ENCODE measurements around the gene CRADD. TPM values are rescaled to one million over a fixed set of nuclear protein-coding genes. Genes with fewer than 3 reads are reported as not detected.
A peak's percentile ranks its signal among the peaks of the same experiment; 100 is the strongest.
"Not testable (repeated sequence)": the region's sequence is repeated elsewhere in the genome, so short reads cannot be mapped to it uniquely, and the experiment has no call there.

The CRADD gene
- polyA plus RNA-seq, 3 donors = 10.9 to 14.6 (median 13.0) TPM

DNA sequence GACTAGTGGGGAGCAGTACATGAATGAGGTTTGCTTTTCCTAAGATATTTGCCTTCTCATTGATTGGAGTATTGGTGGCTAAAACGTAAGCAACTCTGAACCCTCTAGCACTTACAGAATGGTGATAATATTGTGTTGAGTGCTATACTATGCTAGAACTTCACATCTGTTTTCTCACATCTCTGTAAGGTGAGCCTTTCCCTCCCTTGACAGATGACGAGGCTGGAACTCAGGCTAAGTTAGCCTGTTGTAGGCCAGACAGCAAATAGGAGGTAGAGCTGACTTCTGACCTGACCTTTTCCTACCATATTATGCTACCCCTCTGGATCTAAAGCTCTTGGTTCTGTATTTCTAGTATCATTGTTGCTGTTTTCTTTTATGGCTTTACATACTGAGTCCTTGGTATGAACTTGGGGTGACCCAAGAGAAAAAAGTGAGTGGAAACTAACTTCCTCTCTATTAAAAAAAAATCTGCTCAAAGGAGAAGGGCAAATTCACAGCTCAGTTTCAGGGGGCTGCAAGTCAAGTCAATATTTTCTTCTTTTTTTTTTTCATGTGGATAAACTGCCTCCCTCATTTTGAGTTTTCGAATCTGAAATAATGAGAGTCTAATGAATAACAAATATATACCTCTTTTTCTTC lies 85.9 kb downstream of the CRADD start:
- no peak overlapping the region for H3K27ac ChIP-seq (ENCODE audit: low read depth, low read length)
- 89 to 96% (median 94%) methylated on average over 3 of the region's 3 CpGs for WGBS, 3 donors

DNA sequence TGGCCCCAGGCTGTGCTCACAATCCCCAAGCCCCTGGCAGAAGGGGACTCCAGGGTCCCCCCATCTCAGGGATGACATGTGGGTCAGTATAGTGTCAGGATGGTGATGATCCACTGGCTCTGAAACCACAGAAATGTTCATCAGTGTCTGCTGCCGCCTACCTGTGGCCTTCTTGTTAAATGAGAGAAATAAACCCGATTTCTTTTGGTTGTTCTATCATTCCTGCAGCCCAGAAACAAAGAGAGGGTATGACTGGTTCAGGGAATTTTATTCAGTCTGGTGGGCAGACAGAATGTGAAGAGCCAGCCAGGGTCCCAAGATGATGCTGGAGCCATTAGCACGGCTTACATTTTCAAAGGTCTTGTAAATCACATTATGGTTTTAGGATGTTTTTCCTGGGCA lies 86.6 kb downstream of the CRADD start:
- no peak overlapping the region for H3K27ac ChIP-seq (ENCODE audit: low read depth, low read length)
- 87 to 92% (median 89%) methylated on average over 3 of the region's 3 CpGs for WGBS, 3 donors

DNA sequence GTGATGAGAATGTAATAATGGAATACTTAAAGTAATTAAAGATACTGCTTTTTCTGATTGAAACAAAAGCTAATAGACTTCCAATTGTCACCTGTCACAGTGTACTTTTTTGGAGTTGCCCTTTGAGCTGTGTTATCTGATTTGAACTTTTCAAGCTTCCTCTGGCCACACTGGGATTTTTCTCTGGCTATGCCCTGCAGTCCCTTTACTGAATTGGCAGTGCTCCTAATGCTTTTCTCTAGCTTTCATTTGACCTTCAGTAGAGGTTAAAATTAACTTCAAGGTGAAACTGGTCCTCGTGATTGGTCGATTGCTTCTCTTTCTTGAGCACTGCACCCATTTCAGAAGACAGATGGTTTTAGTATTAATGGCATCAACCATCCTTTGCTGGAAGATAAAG lies 89.2 kb downstream of the CRADD start:
- H3K27ac ChIP-seq (ENCODE audit: low read depth, low read length) = no peak overlapping the region
- 26 to 77% (median 74%) methylated on average over 2 of the region's 2 CpGs for WGBS, 3 donors

DNA sequence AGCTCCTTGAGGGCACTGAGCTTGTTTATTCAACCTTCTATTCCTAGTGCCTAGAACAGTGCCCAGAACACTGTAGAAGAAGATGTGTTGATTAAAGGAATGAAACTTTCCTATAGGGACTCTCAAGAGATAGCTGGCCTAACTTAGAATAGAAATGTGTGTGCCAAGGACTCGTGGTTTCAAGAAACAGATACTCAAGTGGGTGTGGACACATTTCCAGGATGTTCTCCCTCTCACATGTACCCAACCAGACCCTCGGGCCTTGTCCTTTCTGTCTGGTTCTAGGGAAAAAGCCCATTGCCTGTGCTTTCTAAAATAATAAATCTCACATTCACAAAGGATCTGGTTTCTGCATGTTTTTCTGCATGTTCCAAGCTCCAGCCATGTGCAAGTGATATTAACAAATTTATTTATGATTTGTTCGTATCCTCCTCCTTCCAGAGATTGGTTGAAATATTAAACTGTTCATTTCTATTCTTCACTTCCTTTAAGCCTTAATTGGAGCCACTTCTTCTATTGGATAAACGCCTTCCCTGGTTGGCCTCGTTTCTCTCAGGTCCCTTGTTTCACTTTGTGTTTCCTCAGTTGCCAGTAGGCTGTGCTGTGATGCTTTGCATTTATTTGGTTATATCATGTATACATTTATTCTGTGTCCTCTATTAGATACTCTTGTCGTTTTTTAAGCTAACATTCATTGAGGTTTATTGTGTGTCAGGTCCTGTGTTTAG lies 89.8 kb downstream of the CRADD start:
- WGBS, 3 donors = 10 to 48% (median 18%) methylated on average over 6 of the region's 6 CpGs
- H3K27ac ChIP-seq (ENCODE audit: low read depth, low read length) = no peak overlapping the region

DNA sequence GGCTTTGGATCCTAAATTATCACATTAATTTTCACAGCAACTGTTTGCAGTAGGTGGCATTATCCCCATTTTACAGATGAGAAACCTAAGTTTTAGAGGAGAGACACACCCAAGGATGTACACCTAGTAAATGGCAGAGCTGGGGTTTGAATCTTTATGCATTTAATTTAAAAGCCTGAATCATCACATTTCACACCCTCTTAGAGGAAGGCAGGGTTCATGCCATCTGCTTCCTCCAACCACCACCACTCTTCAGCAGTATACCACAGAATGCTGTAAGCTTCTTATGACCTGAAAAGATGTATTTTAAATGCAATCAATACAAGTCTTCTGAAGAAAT lies 90.3 kb downstream of the CRADD start:
- H3K27ac ChIP-seq (ENCODE audit: low read depth, low read length) = no peak overlapping the region

DNA sequence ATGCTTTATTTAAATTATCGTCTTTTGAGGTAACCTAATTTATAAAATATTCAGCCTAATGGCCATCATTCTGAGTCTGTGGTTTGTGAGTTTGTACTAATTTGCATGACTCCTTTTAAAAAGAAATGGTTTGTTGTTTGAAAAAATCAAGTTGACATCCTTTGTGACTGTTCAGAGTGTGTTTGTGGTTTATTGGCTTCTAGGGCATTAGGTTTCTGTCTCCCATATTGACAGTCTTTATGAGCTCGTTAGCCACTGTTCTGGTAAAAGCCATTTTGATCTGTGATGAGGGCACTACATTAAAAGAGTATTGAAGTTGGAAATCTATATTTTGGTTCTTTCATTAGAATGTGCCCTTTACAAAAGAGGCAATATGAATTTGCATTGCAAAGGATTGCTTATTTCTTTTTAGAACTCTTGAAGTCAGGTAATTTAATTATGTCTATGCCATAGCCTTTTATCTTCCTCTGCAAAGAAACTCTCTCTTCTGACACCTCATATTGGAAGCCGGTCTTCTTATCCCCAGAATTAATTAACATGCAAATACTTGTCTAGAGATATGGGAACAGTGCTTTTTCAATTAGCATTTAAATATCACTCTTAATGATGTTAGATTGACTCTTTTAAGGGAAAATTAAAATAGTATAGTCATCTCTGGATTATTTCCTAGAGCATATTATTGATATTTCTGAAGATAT lies 95.0 kb downstream of the CRADD start:
- WGBS, 3 donors = 91 to 96% (median 94%) methylated on average over 3 of the region's 3 CpGs
- no peak overlapping the region for H3K27ac ChIP-seq (ENCODE audit: low read depth, low read length)

DNA sequence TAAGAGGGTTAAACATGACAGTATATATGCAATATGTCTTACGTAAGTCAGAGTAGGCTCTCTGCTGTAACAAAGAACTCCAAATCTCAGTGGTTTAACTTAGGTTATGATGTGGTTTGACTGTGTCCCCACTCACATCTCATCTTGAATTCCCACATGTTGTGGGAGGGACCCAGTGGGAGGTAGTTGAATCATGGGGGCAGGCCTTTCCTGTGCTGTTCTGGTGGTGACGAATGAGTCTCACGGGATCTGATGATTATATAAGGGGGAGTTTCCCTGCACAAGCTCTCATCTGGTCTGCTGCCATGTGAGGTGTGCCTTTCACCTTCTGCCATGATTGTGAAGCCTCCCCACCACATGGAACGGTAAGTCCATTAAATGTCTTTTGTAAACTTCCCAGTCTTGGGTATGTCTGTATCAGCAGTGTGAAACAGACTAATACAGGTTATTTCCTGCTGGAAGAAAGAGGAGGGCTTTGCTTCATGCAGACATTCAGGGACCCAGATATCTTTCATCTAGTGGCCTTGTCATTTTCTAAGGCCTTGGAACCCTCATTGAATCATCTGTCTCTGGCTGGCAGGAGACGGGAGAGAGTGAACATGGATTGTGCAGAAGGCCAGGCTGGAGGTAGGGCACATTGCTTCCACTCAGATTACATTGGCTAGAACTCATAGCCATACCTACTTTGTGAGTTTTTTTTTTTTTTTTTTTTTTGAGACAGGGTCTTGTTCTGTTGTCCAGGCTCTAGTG lies 96.1 kb downstream of the CRADD start:
- 66 to 85% (median 70%) methylated on average over 4 to 5 of the region's 5 CpGs for WGBS, 3 donors
- no peak overlapping the region for H3K27ac ChIP-seq (ENCODE audit: low read depth, low read length)

DNA sequence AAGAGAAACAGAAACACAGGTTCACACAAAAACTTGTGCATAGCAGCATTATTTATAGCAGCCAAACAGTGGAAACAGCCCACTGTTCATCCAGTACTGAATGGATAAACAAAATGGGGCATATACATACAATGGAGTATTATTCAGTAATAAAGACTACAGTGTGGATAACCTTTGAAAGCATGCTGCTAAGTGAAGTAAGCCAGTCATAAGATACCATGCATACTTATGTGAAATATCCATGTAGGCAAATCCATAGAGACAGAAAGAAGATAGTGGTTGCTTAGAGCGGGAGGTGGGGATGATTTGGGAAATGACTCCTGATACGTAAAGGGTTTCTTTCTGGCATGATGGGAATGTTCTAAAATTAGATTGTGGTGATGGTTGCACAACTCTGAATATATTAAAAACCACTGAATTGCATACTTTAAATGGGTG lies 99.4 kb downstream of the CRADD start:
- no peak overlapping the region for H3K27ac ChIP-seq (ENCODE audit: low read depth, low read length)
- 51 to 85% (median 56%) methylated on average over 2 of the region's 2 CpGs for WGBS, 3 donors

DNA sequence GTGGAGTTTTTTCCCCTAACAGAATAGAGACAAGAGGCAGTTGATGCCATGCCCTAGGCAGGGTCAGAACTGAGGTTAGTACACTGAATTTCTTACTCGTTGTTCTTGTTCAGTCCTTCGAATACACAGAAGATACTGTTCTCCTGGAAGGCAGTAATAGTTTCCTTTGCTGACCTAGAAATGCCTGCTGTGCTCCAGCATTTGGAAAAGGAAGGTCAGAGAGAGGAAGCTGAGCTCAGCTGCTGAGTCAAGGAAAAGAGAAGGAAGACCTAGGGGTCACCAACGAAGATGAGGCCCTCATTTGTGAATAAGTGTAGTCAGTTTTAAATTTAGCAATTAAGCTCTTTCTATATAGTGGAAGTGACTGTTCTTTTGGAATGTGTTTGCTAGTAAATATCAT lies 100.1 kb downstream of the CRADD start:
- H3K27ac ChIP-seq (ENCODE audit: low read depth, low read length) = no peak overlapping the region
- WGBS, 3 donors = 19 to 61% (median 28%) methylated on average over 3 of the region's 3 CpGs

DNA sequence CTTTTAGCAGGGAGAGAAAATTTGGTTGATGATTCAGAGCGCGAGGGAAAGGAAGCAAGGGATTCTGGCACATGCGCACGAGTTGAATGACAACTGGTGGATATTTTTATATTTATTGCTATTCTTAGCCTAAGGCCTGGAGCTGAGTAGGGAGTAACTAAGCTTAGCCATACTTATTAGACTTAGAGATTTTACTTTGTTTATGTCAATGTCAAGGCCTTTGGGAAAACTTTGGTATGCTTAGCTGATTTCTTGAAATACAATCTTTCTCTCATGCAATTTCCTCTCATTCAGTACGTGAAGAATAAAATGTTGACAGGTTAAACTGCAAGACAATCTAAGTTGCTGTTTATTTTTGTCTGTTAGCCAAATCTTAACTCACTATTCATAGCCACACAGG lies 101.1 kb downstream of the CRADD start:
- H3K27ac ChIP-seq (ENCODE audit: low read depth, low read length) = no peak overlapping the region
- WGBS, 3 donors = 19 to 34% (median 31%) methylated on average over 5 of the region's 5 CpGs

DNA sequence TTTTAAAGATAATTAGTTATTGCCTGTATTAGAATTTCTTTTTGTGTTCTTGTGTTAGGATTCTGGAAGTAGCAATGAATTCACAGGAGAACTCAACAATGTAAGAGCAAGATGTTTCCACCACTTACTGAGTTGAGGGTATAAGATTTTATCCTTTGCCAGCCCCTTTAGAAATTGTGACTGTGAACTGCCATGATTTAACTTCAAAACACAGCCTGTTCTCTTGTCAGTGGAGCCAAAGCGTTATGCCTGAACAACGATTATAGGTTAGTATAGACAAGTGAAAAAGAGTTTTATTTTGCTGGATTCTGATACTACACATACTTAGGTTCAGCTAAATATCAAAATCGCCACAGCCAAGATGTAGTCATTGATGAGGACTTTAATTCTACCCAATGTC lies 101.6 kb downstream of the CRADD start:
- no peak overlapping the region for H3K27ac ChIP-seq (ENCODE audit: low read depth, low read length)
- 73 to 87% (median 82%) methylated on average over 3 of the region's 3 CpGs for WGBS, 3 donors

DNA sequence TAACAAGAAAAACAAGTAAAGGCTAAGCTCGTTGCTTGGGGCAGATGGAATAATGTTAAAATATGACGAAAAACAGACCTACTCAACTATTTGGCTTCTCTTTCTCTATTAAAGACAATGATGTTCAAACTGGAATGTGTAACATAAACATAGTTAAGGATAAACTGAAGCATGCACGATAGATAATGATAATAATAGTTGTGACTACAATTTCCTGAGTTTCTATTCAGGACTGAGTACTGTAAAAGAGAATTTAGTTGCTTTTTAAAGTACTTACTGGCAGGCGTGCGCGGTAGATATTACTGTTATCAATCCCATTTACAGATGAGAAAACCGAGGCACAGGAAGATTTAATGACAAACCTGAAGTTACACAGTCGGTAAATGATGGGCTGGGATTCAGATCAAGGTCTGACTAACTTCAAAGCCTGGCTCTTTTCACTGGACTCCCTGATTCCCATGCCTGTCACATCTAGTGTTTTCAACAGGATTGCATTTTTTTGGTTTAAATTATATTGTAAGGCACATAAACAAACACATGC lies 103.0 kb downstream of the CRADD start:
- no peak overlapping the region for H3K27ac ChIP-seq (ENCODE audit: low read depth, low read length)
- 74 to 84% (median 78%) methylated on average over 8 of the region's 8 CpGs for WGBS, 3 donors

DNA sequence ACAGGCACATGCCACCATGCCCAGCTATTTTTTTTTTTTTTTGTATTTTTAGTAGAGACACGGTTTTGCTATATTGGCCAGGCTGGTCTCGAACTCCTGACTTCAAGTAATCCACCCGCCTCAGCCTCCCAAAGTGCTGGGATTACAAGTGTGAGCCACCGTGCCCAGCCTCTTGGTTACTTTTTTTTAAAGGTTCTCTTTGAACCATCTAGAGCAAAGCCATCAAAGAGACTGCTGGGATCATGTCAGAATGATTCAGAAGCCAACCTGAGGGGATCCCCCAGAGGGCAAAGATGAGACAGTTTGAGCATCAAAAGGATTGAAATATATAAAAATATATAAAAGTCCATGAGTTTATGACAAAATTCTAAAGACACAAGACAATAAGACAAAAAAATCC lies 103.7 kb downstream of the CRADD start:
- 88 to 98% (median 92%) methylated on average over 4 of the region's 4 CpGs for WGBS, 3 donors
- H3K27ac ChIP-seq (ENCODE audit: low read depth, low read length) = not testable (repeated sequence)

DNA sequence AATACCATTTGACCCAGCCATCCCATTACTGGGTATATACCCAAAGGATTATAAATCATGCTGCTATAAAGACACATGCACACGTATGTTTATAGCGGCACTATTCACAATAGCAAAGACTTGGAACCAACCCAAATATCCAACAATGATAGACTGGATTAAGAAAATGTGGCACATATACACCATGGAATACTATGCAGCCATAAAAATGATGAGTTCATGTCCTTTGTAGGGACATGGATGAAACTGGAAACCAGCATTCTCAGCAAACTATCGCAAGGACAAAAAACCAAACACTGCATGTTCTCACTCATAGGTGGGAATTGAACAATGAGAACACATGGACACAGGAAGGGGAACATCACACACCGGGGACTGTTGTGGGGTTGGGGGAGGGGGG lies 104.8 kb downstream of the CRADD start:
- WGBS, 3 donors = 98 to 100% (median 100%) methylated on average over 1 to 4 of the region's 4 CpGs

DNA sequence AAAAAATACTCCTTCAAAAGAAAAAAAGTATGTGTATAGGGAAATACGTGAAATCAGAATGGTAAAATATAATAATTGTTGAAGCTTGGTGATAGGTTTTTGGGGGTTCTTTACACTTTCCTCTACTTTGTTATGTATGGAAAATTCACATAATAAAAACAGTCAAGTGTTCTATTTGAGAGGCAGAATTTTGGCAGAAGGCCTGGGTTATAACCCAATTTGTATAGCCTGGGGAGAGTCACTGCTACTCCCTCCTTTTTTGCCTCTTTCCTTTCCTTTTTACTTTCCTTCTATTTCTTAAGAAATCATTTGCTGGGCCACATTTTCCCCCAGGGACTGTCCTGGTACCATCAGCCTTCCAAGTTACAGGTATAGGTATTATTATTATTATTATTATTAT lies 105.7 kb downstream of the CRADD start:
- 86 to 89% (median 89%) methylated on average over 1 of the region's 1 CpG for WGBS, 3 donors
- H3K27ac ChIP-seq (ENCODE audit: low read depth, low read length) = no peak overlapping the region

More for the DNA sequence above, 104.8 kb downstream of the CRADD start:
- not testable (repeated sequence) for H3K27ac ChIP-seq (ENCODE audit: low read depth, low read length)

DNA sequence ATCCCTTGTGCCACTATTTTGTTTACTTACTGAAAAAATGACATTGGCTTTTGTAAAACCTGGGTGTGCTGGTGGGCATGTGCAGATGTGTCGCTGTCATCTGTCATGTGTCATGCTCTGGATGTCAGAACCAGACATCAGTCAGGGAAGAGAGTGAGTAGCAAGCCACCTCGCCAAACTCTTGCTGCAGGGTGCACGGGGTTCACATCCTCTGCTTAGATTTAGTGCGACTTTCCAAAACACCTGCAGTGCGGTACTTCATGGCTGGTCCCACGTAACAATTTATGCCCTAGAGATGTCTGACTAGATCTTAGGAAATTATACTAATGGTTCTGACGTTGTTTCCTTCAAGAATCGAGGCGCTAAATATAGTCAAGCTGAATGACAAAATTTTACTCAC lies 106.7 kb downstream of the CRADD start:
- 62 to 72% (median 65%) methylated on average over 9 of the region's 9 CpGs for WGBS, 3 donors
- no peak overlapping the region for H3K27ac ChIP-seq (ENCODE audit: low read depth, low read length)

DNA sequence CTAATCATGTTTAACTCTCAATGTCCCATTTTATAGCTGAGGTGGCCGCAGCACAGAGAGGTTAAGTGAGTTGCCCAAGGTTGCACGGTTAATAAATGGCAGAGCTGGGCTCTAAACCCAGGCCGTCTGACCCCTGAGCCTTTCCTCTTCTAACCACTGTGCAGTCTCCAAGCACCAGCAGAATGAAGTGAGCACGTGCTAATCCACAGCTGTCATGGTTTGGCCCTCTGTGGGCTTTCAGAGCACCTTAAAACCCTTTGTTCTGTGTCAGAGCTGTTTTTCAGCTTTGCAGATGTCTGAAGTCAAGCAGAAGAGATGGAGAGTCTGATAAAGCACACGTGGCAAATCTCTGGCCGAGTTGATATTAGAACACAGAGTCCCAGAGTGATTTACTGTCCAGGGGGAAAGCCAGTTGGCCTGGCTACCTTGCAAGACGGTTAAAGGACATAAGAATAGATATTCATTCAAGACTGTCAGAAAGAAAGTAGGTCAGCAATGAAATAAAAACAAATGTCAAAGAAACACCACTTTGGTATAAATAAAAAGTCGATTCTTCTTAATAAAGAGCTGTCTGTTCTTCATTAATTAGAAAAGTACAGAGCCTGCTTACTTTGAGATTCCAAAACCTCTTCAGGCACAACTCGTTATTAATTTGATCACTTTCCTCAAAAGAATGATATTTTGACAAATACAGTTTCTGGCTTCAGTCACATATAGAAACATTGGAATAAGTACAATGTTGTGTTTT lies 107.3 kb downstream of the CRADD start:
- 30 to 36% (median 30%) methylated on average over 9 of the region's 9 CpGs for WGBS, 3 donors

More for the DNA sequence above, 107.3 kb downstream of the CRADD start:
- peak overlapping the region; percentile 1 for H3K27ac ChIP-seq (ENCODE audit: low read depth, low read length)
